ENCODE data around the gene BUB1B.

BUB1B gene

GRCh38 chr15:40242213-40242599 is 81.3 kb downstream of the BUB1B start:
- no peak for DNase-seq

GRCh38 chr15:40242601-40243000 is 81.7 kb downstream of the BUB1B start:
- DNase-seq: no peak

GRCh38 chr15:40243126-40243810 is 82.4 kb downstream of the BUB1B start:
- no peak for DNase-seq

- no peak for DNase-seq
Measured at GRCh38 chr15:40244961-40245523, 84.2 kb downstream of the BUB1B start.

- no peak for DNase-seq
Measured at GRCh38 chr15:40245666-40246450, 85.0 kb downstream of the BUB1B start.

GRCh38 chr15:40246496-40247280 is 85.8 kb downstream of the BUB1B start:
- no peak for DNase-seq

- DNase-seq: no peak
Measured at GRCh38 chr15:40247406-40247971, 86.6 kb downstream of the BUB1B start.

- no peak for DNase-seq
Measured at GRCh38 chr15:40248006-40248783, 87.3 kb downstream of the BUB1B start.

GRCh38 chr15:40249477-40250303 is 88.8 kb downstream of the BUB1B start:
- no peak for DNase-seq

- no peak for DNase-seq
Measured at GRCh38 chr15:40250304-40250656, 89.4 kb downstream of the BUB1B start.

- DNase-seq: no peak
Measured at GRCh38 chr15:40250771-40251483, 90.1 kb downstream of the BUB1B start.

- no peak for DNase-seq
Measured at GRCh38 chr15:40251486-40252140, 90.7 kb downstream of the BUB1B start.

GRCh38 chr15:40252141-40252437 is 91.2 kb downstream of the BUB1B start:
- DNase-seq: no peak

- DNase-seq: no peak
Measured at GRCh38 chr15:40252438-40253166, 91.7 kb downstream of the BUB1B start.

GRCh38 chr15:40253167-40253790 is 92.4 kb downstream of the BUB1B start:
- no peak for DNase-seq

- DNase-seq: no peak
Measured at GRCh38 chr15:40254452-40254851, 93.6 kb downstream of the BUB1B start.

GRCh38 chr15:40255033-40255432 is 94.2 kb downstream of the BUB1B start:
- no peak for DNase-seq

- no peak for DNase-seq
Measured at GRCh38 chr15:40256638-40257235, 95.9 kb downstream of the BUB1B start.

Measured in stimulated activated CD4-positive, alpha-beta T cell treated with anti-CD3 and anti-CD28 coated beads, Interleukin-4, amount 100 ng/mL, for 24 hours (primary cell).